Measurements from ENCODE around the gene RNF224. TPM values are rescaled to one million over a fixed set of nuclear protein-coding genes. Genes with fewer than 3 reads are reported as not detected.

The RNF224 gene
- total and polyA plus RNA-seq, 12 donors: 0.06 TPM; not detected in 11

- peaks cover 9% of the 10 kb centered on the region for H3K27me3 ChIP-seq
- TF ChIP-seq POLR2A (IDR thresholded peaks at IDR 0.05) (no peak), CTCF (IDR thresholded peaks at IDR 0.05) (no peak)
- peak in 2 of 7 donors; percentile 20 to 44 for DNase-seq
- 16 to 49% (median 19%) methylated on average over 2 to 54 of the region's 54 CpGs; no CpG with 5 or more reads in 1 of the 4 donors for WGBS, 4 donors
- peak overlapping the region in 4 of 5 donors; percentile 66 to 94 (median 78) for H3K27ac ChIP-seq
- H3K4me3 ChIP-seq: peak overlapping the region in 2 of 4 donors; percentile 26 to 72
- H3K4me1 ChIP-seq (replicated peaks in 1 of 2): peaks cover 0 to 7% of the 10 kb centered on the region in 2 donors
- peaks cover 0 to 1% of the 10 kb centered on the region in 2 donors for H3K36me3 ChIP-seq (replicated peaks in 1 of 2)
- no peaks in the 10 kb centered on the region for H3K9me3 ChIP-seq (replicated peaks in 1 of 3)
- intact Hi-C loops (cut with DNase I): no loop called here
Observed at GRCh38 chr9:137278061-137278701, 50.9 kb downstream of the RNF224 start.

Other genes with a start within 250 kb of the RNF224 start
Only the 30 nearest of the 32 such genes appear.
- 10 to 100 TPM; 20.3 to 44.5 (median 35.5) TPM for gene PAXX, start 235.1 kb upstream of the RNF224 start, total RNA-seq
- gene PAXX, start 235.1 kb upstream of the RNF224 start, polyA plus RNA-seq: 100 to 1,000 TPM in 2 of 3 donors, 1 to 10 TPM in 1; 4.9 to 363 (median 209) TPM
- gene CLIC3, start 230.9 kb upstream of the RNF224 start, total RNA-seq: 1 to 10 TPM in 2 of 9 donors, under 1 TPM in 5, not detected in 2; 0.22 to 1.3 (median 0.79) TPM
- gene CLIC3, start 230.9 kb upstream of the RNF224 start, polyA plus RNA-seq: 1 to 10 TPM in 2 of 3 donors, not detected in 1; 3.8 to 6.4 TPM
- 10 to 100 TPM in 8 of 9 donors, 1 to 10 TPM in 1; 2.9 to 54.4 (median 29.3) TPM for gene ABCA2, start 199.3 kb upstream of the RNF224 start, total RNA-seq
- 100 to 1,000 TPM in 1 of 3 donors, 10 to 100 TPM in 2; 13.6 to 150 (median 69.8) TPM for gene ABCA2, start 199.3 kb upstream of the RNF224 start, polyA plus RNA-seq
- under 1 TPM in 5 of 9 donors, not detected in 4; 0.11 to 0.69 (median 0.21) TPM for gene FUT7, start 195.4 kb upstream of the RNF224 start, total RNA-seq
- gene FUT7, start 195.4 kb upstream of the RNF224 start, polyA plus RNA-seq: under 1 TPM in 2 of 3 donors, not detected in 1; 0.16 to 0.17 TPM
- 10 to 100 TPM in 8 of 9 donors, 1 to 10 TPM in 1; 9.4 to 77.1 (median 41.2) TPM for gene NPDC1, start 181.3 kb upstream of the RNF224 start, total RNA-seq
- 100 to 1,000 TPM in 2 of 3 donors, 1 to 10 TPM in 1; 5.1 to 311 (median 194) TPM for gene NPDC1, start 181.3 kb upstream of the RNF224 start, polyA plus RNA-seq
- under 1 TPM in 4 of 9 donors, not detected in 5; 0.28 to 0.53 (median 0.36) TPM for gene ENTPD2, start 173.4 kb upstream of the RNF224 start, total RNA-seq
- gene ENTPD2, start 173.4 kb upstream of the RNF224 start, polyA plus RNA-seq: 1 to 10 TPM in 2 of 3 donors, not detected in 1; 1.6 to 1.7 TPM
- gene SAPCD2, start 156.9 kb upstream of the RNF224 start, total RNA-seq: 1 to 10 TPM in 2 of 9 donors, under 1 TPM in 7; 0.24 to 1.7 (median 0.79) TPM
- gene SAPCD2, start 156.9 kb upstream of the RNF224 start, polyA plus RNA-seq: under 1 TPM; 0.07 to 0.56 (median 0.17) TPM
- gene UAP1L1, start 150.0 kb upstream of the RNF224 start, total RNA-seq: 10 to 100 TPM in 8 of 9 donors, under 1 TPM in 1; 0.28 to 68.7 (median 14.4) TPM
- 10 to 100 TPM in 2 of 3 donors, 1 to 10 TPM in 1; 3.6 to 61.1 (median 15.9) TPM for gene UAP1L1, start 150.0 kb upstream of the RNF224 start, polyA plus RNA-seq
- gene MAN1B1, start 140.5 kb upstream of the RNF224 start, total RNA-seq: 100 to 1,000 TPM in 1 of 9 donors, 10 to 100 TPM in 8; 44.5 to 102 (median 63.0) TPM
- gene MAN1B1, start 140.5 kb upstream of the RNF224 start, polyA plus RNA-seq: 100 to 1,000 TPM in 1 of 3 donors, 10 to 100 TPM in 2; 44.4 to 138 (median 87.6) TPM
- gene DPP7, start 112.8 kb upstream of the RNF224 start, total RNA-seq: 100 to 1,000 TPM; 117 to 387 (median 234) TPM
- 1,000 to 10,000 TPM in 2 of 3 donors, 10 to 100 TPM in 1; 52.6 to 1,938 (median 1,109) TPM for gene DPP7, start 112.8 kb upstream of the RNF224 start, polyA plus RNA-seq
- gene GRIN1, start 88.3 kb upstream of the RNF224 start, total RNA-seq: under 1 TPM in 4 of 9 donors, not detected in 5; 0.04 to 0.28 (median 0.08) TPM
- gene GRIN1, start 88.3 kb upstream of the RNF224 start, polyA plus RNA-seq: under 1 TPM; 0.04 to 0.16 (median 0.10) TPM
- not detected for gene LRRC26, start 57.5 kb upstream of the RNF224 start, total RNA-seq
- not detected for gene LRRC26, start 57.5 kb upstream of the RNF224 start, polyA plus RNA-seq
- gene TMEM210, start 55.4 kb upstream of the RNF224 start, total RNA-seq: not detected
- not detected for gene TMEM210, start 55.4 kb upstream of the RNF224 start, polyA plus RNA-seq
- 10 to 100 TPM; 18.1 to 72.1 (median 25.6) TPM for gene ANAPC2, start 38.9 kb upstream of the RNF224 start, total RNA-seq
- gene ANAPC2, start 38.9 kb upstream of the RNF224 start, polyA plus RNA-seq: 100 to 1,000 TPM in 1 of 3 donors, 10 to 100 TPM in 1, 1 to 10 TPM in 1; 7.1 to 162 (median 89.7) TPM
- gene SSNA1, start 38.8 kb upstream of the RNF224 start, total RNA-seq: 10 to 100 TPM; 50.0 to 98.1 (median 65.7) TPM
- gene SSNA1, start 38.8 kb upstream of the RNF224 start, polyA plus RNA-seq: 100 to 1,000 TPM in 2 of 3 donors, 10 to 100 TPM in 1; 13.2 to 138 (median 127) TPM
- 10 to 100 TPM in 5 of 9 donors, 1 to 10 TPM in 4; 5.0 to 23.5 (median 10.7) TPM for gene TPRN, start 26.8 kb upstream of the RNF224 start, total RNA-seq
- gene TPRN, start 26.8 kb upstream of the RNF224 start, polyA plus RNA-seq: 1 to 10 TPM; 1.4 to 7.6 (median 3.4) TPM
- gene TMEM203, start 21.9 kb upstream of the RNF224 start, total RNA-seq: 10 to 100 TPM; 32.7 to 48.4 (median 42.3) TPM
- 10 to 100 TPM; 21.7 to 30.2 (median 28.4) TPM for gene TMEM203, start 21.9 kb upstream of the RNF224 start, polyA plus RNA-seq
- gene NDOR1, start 21.8 kb upstream of the RNF224 start, total RNA-seq: 10 to 100 TPM in 7 of 9 donors, 1 to 10 TPM in 2; 4.5 to 21.4 (median 13.5) TPM
- gene NDOR1, start 21.8 kb upstream of the RNF224 start, polyA plus RNA-seq: 10 to 100 TPM in 2 of 3 donors, 1 to 10 TPM in 1; 1.6 to 36.4 (median 14.9) TPM
- 10 to 100 TPM in 4 of 9 donors, 1 to 10 TPM in 5; 1.1 to 33.8 (median 8.9) TPM for gene RNF208, start 5.3 kb upstream of the RNF224 start, total RNA-seq
- gene RNF208, start 5.3 kb upstream of the RNF224 start, polyA plus RNA-seq: 10 to 100 TPM in 2 of 3 donors, 1 to 10 TPM in 1; 1.2 to 90.5 (median 36.5) TPM
- gene CYSRT1, start 2.3 kb upstream of the RNF224 start, total RNA-seq: 1 to 10 TPM in 6 of 9 donors, under 1 TPM in 3; 0.56 to 4.6 (median 1.2) TPM
- gene CYSRT1, start 2.3 kb upstream of the RNF224 start, polyA plus RNA-seq: 1 to 10 TPM in 2 of 3 donors, not detected in 1; 2.5 to 3.4 TPM
- gene SLC34A3, start 3.4 kb downstream of the RNF224 start, total RNA-seq: not detected
- not detected for gene SLC34A3, start 3.4 kb downstream of the RNF224 start, polyA plus RNA-seq
- 100 to 1,000 TPM in 7 of 9 donors, 10 to 100 TPM in 2; 69.9 to 362 (median 144) TPM for gene TUBB4B, start 13.8 kb downstream of the RNF224 start, total RNA-seq
- gene TUBB4B, start 13.8 kb downstream of the RNF224 start, polyA plus RNA-seq: 100 to 1,000 TPM; 105 to 211 (median 200) TPM
- gene STPG3, start 23.8 kb downstream of the RNF224 start, total RNA-seq: 1 to 10 TPM in 1 of 9 donors, under 1 TPM in 1, not detected in 7; 0.25 to 3.1 TPM
- under 1 TPM in 1 of 3 donors, not detected in 2; 0.32 TPM for gene STPG3, start 23.8 kb downstream of the RNF224 start, polyA plus RNA-seq
- gene NELFB, start 27.8 kb downstream of the RNF224 start, total RNA-seq: 10 to 100 TPM; 20.6 to 56.3 (median 38.5) TPM
- gene NELFB, start 27.8 kb downstream of the RNF224 start, polyA plus RNA-seq: 10 to 100 TPM; 10.9 to 48.3 (median 19.6) TPM
- 10 to 100 TPM in 5 of 9 donors, 1 to 10 TPM in 4; 1.1 to 21.5 (median 11.9) TPM for gene TOR4A, start 50.2 kb downstream of the RNF224 start, total RNA-seq
- 1 to 10 TPM in 2 of 3 donors, under 1 TPM in 1; 0.49 to 1.4 (median 1.3) TPM for gene TOR4A, start 50.2 kb downstream of the RNF224 start, polyA plus RNA-seq
- gene NRARP, start 74.8 kb downstream of the RNF224 start, total RNA-seq: 10 to 100 TPM in 1 of 9 donors, 1 to 10 TPM in 8; 1.1 to 11.2 (median 3.5) TPM
- gene NRARP, start 74.8 kb downstream of the RNF224 start, polyA plus RNA-seq: 1 to 10 TPM in 2 of 3 donors, under 1 TPM in 1; 0.59 to 1.4 (median 1.1) TPM
- 10 to 100 TPM in 7 of 9 donors, 1 to 10 TPM in 2; 8.5 to 38.6 (median 20.3) TPM for gene EXD3, start 195.7 kb downstream of the RNF224 start, total RNA-seq
- 100 to 1,000 TPM in 1 of 3 donors, 10 to 100 TPM in 1, 1 to 10 TPM in 1; 1.2 to 111 (median 41.0) TPM for gene EXD3, start 195.7 kb downstream of the RNF224 start, polyA plus RNA-seq
- 10 to 100 TPM in 2 of 9 donors, 1 to 10 TPM in 7; 2.9 to 12.6 (median 9.1) TPM for gene NOXA1, start 195.9 kb downstream of the RNF224 start, total RNA-seq
- 10 to 100 TPM in 2 of 3 donors, not detected in 1; 23.5 to 50.7 TPM for gene NOXA1, start 195.9 kb downstream of the RNF224 start, polyA plus RNA-seq
- under 1 TPM in 4 of 9 donors, not detected in 5; 0.14 to 0.20 (median 0.18) TPM for gene ENTPD8, start 213.9 kb downstream of the RNF224 start, total RNA-seq
- under 1 TPM in 2 of 3 donors, not detected in 1; 0.16 to 0.17 TPM for gene ENTPD8, start 213.9 kb downstream of the RNF224 start, polyA plus RNA-seq
- gene NSMF, start 231.8 kb downstream of the RNF224 start, total RNA-seq: 10 to 100 TPM in 8 of 9 donors, 1 to 10 TPM in 1; 8.7 to 47.6 (median 22.5) TPM
- gene NSMF, start 231.8 kb downstream of the RNF224 start, polyA plus RNA-seq: 100 to 1,000 TPM in 1 of 3 donors, 10 to 100 TPM in 2; 23.1 to 118 (median 39.7) TPM

All from adrenal gland (tissue), 12 donors.